ENCODE results near the gene MEIOC.

DNA sequence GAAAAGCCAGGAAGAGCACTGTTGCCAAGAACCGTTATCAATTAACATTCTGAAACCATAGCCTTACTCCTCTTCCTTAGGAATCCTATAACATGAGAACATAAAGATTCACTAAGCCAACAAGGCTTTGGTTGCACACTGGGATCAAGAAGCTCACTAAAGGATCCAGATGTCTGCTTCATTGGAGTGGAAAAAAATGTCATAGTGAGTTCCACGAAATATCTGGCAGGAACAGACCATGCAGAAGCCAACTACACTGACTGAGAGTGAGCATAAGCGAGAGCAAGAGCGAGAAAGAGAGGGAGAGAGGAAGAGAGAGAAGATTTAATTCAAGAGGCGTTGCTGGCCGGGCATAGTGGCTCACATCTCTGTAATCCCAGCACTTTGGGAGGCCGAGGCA is 13.4 kb upstream of the MEIOC start:
- TF ChIP-seq, protein P1, sequence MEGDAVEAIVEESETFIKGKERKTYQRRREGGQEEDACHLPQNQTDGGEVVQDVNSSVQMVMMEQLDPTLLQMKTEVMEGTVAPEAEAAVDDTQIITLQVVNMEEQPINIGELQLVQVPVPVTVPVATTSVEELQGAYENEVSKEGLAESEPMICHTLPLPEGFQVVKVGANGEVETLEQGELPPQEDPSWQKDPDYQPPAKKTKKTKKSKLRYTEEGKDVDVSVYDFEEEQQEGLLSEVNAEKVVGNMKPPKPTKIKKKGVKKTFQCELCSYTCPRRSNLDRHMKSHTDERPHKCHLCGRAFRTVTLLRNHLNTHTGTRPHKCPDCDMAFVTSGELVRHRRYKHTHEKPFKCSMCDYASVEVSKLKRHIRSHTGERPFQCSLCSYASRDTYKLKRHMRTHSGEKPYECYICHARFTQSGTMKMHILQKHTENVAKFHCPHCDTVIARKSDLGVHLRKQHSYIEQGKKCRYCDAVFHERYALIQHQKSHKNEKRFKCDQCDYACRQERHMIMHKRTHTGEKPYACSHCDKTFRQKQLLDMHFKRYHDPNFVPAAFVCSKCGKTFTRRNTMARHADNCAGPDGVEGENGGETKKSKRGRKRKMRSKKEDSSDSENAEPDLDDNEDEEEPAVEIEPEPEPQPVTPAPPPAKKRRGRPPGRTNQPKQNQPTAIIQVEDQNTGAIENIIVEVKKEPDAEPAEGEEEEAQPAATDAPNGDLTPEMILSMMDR (IDR thresholded peaks at IDR 0.05; ENCODE audit: low read depth, low read length): no peak
- TF ChIP-seq, protein P2, sequence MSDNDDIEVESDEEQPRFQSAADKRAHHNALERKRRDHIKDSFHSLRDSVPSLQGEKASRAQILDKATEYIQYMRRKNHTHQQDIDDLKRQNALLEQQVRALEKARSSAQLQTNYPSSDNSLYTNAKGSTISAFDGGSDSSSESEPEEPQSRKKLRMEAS (IDR thresholded peaks at IDR 0.05; ENCODE audit: low read depth, low read length): no peak

Measured in NB4 (cell line).